Brain microvascular endothelial cell (primary cell): ENCODE results near the gene GNA12.

Experiments
- DNase-seq: peaks from one replicate; pipeline ENCODE4 v3.0.0-alpha.2; 2020
- H3K27ac ChIP-seq: fragments of 250-450 bp; sonication (Bioruptor Pico); 2 replicates; pipeline ENCODE4 v1.5.1; 2020; ENCODE audit warnings: mild to moderate bottlenecking, moderate library complexity
- H3K27me3 ChIP-seq: fragments of 250-450 bp; sonication (Bioruptor Pico); replicated peaks from 2 replicates; pipeline ENCODE4 v1.5.1; 2020; ENCODE audit warnings: mild to moderate bottlenecking
- H3K36me3 ChIP-seq: fragments of 250-450 bp; sonication (Bioruptor Pico); replicated peaks from 2 replicates; pipeline ENCODE4 v1.5.1; 2020; ENCODE audit warnings: mild to moderate bottlenecking
- H3K4me3 ChIP-seq: 2 replicates; pipeline ENCODE4 v1.5.1; 2011; ENCODE audit warnings: low read depth, mild to moderate bottlenecking, control low read depth, low read length, moderate library complexity
- in situ Hi-C: cut with HindIII; loops from 2 replicates; pipeline ENCODE4 v1.10.0; 2017; ENCODE audit warnings: low sequenced_read_pairs, low pct_ligation_motif_present
- TF ChIP-seq, protein P1 (sequence below): IDR thresholded peaks from 2 replicates; pipeline ENCODE4 v1.5.1; 2011; ENCODE audit warnings: low read depth, mild to moderate bottlenecking, moderate library complexity, low read length, control low read depth, inconsistent platforms; ENCODE audit errors: missing control alignments

Gene GNA12

DNA sequence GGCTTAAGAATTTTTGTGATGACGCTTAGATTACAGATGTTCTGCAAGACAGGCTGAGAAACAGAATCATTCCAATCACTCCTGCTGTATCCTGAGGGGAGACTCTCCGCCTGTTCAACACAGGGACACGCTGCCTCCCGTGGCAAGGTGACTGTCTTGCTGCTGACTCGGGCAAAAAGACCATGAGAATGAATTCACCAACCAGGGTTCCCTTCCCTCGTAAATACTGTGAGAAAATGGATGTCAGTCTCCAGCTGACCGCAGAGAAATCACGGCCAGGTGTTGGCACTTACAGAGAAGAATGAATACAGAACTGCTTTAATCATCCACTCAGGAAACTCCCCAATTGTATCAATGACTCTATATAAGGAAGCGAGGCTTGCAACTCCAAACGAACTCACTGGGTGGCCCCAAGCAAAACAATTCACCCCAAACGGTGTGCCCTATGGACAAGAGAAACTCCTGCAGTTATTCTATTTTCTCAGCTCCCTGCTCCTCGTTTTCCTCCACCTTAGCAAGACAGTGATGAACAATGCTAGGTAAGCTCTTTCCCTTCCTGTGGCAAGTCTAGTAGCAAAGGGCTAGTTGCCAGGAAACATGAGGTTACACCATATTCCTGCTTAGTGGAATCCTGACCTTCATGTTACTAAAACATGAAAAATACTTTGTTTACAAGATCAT lies 22.8 kb downstream of the GNA12 start:
- Histone ChIP-seq H3K4me3 (no peak overlapping the region), H3K27ac (peak overlapping the region; percentile 93), H3K27me3 (no peaks in the 10 kb centered on the region), H3K36me3 (no peaks in the 10 kb centered on the region)
- in situ Hi-C loops, result no loop called here
- TF ChIP-seq, protein P1, sequence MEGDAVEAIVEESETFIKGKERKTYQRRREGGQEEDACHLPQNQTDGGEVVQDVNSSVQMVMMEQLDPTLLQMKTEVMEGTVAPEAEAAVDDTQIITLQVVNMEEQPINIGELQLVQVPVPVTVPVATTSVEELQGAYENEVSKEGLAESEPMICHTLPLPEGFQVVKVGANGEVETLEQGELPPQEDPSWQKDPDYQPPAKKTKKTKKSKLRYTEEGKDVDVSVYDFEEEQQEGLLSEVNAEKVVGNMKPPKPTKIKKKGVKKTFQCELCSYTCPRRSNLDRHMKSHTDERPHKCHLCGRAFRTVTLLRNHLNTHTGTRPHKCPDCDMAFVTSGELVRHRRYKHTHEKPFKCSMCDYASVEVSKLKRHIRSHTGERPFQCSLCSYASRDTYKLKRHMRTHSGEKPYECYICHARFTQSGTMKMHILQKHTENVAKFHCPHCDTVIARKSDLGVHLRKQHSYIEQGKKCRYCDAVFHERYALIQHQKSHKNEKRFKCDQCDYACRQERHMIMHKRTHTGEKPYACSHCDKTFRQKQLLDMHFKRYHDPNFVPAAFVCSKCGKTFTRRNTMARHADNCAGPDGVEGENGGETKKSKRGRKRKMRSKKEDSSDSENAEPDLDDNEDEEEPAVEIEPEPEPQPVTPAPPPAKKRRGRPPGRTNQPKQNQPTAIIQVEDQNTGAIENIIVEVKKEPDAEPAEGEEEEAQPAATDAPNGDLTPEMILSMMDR, result no peak
- DNase-seq, result no peak

GRCh38 chr7:2820508-2820934 lies 23.6 kb downstream of the GNA12 start:
- TF ChIP-seq, protein P1, result no peak
- in situ Hi-C loops, result no loop called here
- no peak overlapping the region for H3K4me3 ChIP-seq
- DNase-seq, result peak; percentile 98
- H3K36me3 ChIP-seq, result no peaks in the 10 kb centered on the region
- H3K27me3 ChIP-seq, result no peaks in the 10 kb centered on the region
- peak overlapping the region; percentile 93 for H3K27ac ChIP-seq

DNA sequence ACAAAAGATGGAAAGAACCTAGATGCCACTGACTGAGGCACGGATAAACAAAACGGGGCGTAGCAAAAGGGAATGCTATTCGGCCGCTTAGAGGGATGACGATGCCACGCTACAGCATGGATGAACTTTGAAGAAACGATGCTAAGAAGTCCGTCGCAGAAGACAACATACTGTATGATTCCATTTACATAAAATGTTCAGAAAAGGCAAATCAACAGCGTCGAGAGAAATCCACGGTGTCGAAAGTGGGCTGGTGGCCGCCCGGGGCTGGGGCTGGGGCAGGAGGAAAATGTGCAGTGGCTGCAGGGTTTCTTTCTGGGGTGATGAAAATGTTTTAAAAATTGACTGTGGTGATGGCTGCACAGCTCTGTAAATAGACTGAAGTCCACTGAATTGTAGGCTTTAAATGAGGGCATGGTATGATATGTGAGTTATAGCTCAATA lies 24.1 kb downstream of the GNA12 start:
- TF ChIP-seq, protein P1, result no peak
- no peaks in the 10 kb centered on the region for H3K27me3 ChIP-seq
- H3K4me3 ChIP-seq, result no peak overlapping the region
- no peak for DNase-seq
- peak overlapping the region; percentile 93 for H3K27ac ChIP-seq
- no peaks in the 10 kb centered on the region for H3K36me3 ChIP-seq
- in situ Hi-C loops, result no loop called here

DNA sequence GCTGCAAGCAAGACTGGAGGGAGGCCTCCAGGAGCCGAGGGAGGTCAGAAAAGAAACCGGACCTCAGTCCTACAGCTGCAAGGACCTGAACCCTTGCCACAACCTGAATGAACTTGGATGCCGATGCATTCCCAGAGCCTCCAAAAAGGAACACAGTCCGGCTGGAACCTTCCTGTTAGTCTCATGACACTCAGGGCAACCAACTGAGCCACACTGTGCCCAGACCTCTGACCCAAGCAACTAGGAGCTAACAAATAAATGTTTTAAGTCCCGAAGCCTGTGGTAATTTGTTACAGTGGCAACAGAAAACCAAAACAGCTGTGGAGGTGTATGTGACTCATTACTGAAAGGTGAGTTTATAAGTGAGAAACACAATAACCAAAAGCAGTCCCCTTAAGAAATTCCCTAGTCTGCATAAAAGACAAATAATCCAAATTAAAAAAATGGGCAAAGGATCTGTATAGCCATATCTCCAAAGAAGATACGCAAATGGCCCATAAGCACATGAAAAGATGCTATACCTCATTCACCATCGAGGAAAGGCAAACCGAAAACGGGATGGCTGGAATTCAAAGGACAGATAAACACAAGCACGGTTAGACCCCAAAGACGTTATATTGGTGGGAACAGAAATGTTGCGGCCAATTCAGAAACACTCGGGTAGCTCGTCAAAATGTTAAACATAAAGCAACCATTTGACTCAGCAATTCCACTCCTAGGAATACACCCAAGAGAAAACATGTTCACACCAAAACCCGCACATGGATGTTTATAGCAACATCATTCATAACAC lies 24.8 kb downstream of the GNA12 start:
- TF ChIP-seq, protein P1, result no peak
- no peak for DNase-seq
- Histone ChIP-seq H3K4me3 (no peak overlapping the region), H3K36me3 (no peaks in the 10 kb centered on the region), H3K27ac (peak overlapping the region; percentile 93), H3K27me3 (no peaks in the 10 kb centered on the region)
- in situ Hi-C loops, result no loop called here

DNA sequence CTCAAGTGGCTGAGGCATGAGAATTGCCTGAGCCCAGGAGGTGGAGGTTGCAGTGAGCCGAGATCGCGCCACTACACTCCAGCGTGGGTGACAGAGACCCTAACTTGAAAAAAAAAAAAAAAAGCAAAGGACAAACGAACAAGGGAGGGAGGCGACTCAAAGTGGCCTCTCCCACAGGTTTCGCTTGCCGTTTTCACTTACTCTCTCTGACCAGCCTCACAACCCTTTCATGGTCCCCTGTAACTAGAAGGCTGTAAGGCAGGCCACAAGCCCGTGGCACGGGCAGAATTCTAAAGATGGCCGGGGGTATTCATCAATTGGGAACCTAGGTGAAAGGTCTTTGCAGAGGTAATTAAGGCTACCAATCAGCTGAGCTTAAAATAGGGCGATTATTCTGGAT lies 25.5 kb downstream of the GNA12 start:
- TF ChIP-seq, protein P1, result no peak
- no peak for DNase-seq
- Histone ChIP-seq H3K27ac (no peak overlapping the region), H3K4me3 (no peak overlapping the region), H3K27me3 (no peaks in the 10 kb centered on the region), H3K36me3 (no peaks in the 10 kb centered on the region)
- in situ Hi-C loops, result no loop called here
